Trophoblast cell (in vitro differentiated cells and primary cell): ENCODE data around the gene ELP2.

Experiments
- DNase-seq, 2 donors: peaks; one replicate each; pipeline ENCODE4 v3.0.0-alpha.2; 2016
- H2AFZ ChIP-seq: 2 replicates; pipeline ENCODE4 v1.6.1; 2013; ENCODE audit warnings: low read length, moderate library complexity, mild to moderate bottlenecking; ENCODE audit not compliant: insufficient read depth, poor library complexity
- H2AK5ac ChIP-seq: 2 replicates; pipeline ENCODE4 v1.6.1; 2013; ENCODE audit warnings: mild to moderate bottlenecking, low read length
- H2BK120ac ChIP-seq: 2 replicates; pipeline ENCODE4 v1.6.1; 2013; ENCODE audit warnings: low read length, mild to moderate bottlenecking, moderate library complexity; ENCODE audit not compliant: insufficient read depth, poor library complexity
- H2BK12ac ChIP-seq: 2 replicates; pipeline ENCODE4 v1.6.1; 2013; ENCODE audit warnings: mild to moderate bottlenecking, low read length, moderate library complexity
- H2BK5ac ChIP-seq: 2 replicates; pipeline ENCODE4 v1.6.1; 2013; ENCODE audit warnings: low read length, low read depth, moderate library complexity, mild to moderate bottlenecking; ENCODE audit not compliant: poor library complexity
- H3K14ac ChIP-seq: 2 replicates; pipeline ENCODE4 v1.6.1; 2013; ENCODE audit warnings: mild to moderate bottlenecking, low read length
- H3K18ac ChIP-seq: 2 replicates; pipeline ENCODE4 v1.6.1; 2013; ENCODE audit warnings: mild to moderate bottlenecking, low read length
- H3K23ac ChIP-seq: 2 replicates; pipeline ENCODE4 v1.6.1; 2013; ENCODE audit warnings: low read length
- H3K27ac ChIP-seq: 2 replicates; pipeline ENCODE4 v1.5.1; 2013; ENCODE audit warnings: low read depth, mild to moderate bottlenecking, inconsistent platforms, low read length, moderate library complexity
- H3K27me3 ChIP-seq: 2 replicates; pipeline ENCODE4 v1.6.1; 2013; ENCODE audit warnings: inconsistent platforms, mild to moderate bottlenecking, low read length, moderate library complexity; ENCODE audit not compliant: insufficient read depth
- H3K36me3 ChIP-seq, 2 experiments: 1 replicate in 1 of 2; 2 replicates in 1 of 2; pipeline ENCODE4 v1.6.1; 2013; ENCODE audit warnings: low read length in 2 of 2, mild to moderate bottlenecking in 2 of 2, moderate library complexity in 1 of 2; ENCODE audit not compliant: insufficient read depth in 2 of 2, control insufficient read depth in 1 of 2
- H3K4ac ChIP-seq: 2 replicates; pipeline ENCODE4 v1.6.1; 2013; ENCODE audit warnings: low read depth, mild to moderate bottlenecking, low read length, moderate library complexity
- H3K4me1 ChIP-seq, 2 experiments: 1 replicate in 1 of 2; 2 replicates in 1 of 2; pipeline ENCODE4 v1.6.1; 2013; ENCODE audit warnings: low read length in 2 of 2, mild to moderate bottlenecking in 2 of 2, moderate library complexity in 1 of 2; ENCODE audit not compliant: insufficient read depth in 2 of 2, control insufficient read depth in 1 of 2
- H3K4me2 ChIP-seq: 2 replicates; pipeline ENCODE4 v1.6.1; 2013; ENCODE audit warnings: inconsistent platforms, mild to moderate bottlenecking, low read length, moderate library complexity
- H3K4me3 ChIP-seq: 2 replicates; pipeline ENCODE4 v1.5.1; 2013; ENCODE audit warnings: mild to moderate bottlenecking, low read depth, low read length, inconsistent platforms
- H3K79me1 ChIP-seq: one replicate; pipeline ENCODE4 v1.6.1; 2013; ENCODE audit warnings: low read length
- H3K79me2 ChIP-seq: 2 replicates; pipeline ENCODE4 v1.6.1; 2013; ENCODE audit warnings: low read length, mild to moderate bottlenecking; ENCODE audit not compliant: control insufficient read depth, insufficient read depth, poor library complexity
- H3K9ac ChIP-seq: 2 replicates; pipeline ENCODE4 v1.6.1; 2013; ENCODE audit warnings: mild to moderate bottlenecking, low read length
- H3K9me3 ChIP-seq: 2 replicates; pipeline ENCODE4 v1.6.1; 2013; ENCODE audit warnings: low read depth, mild to moderate bottlenecking, control low read depth, inconsistent platforms, low read length; ENCODE audit not compliant: insufficient read depth
- H4K12ac ChIP-seq: 2 replicates; pipeline ENCODE4 v1.6.1; 2013; ENCODE audit warnings: low read depth, mild to moderate bottlenecking, low read length, moderate library complexity
- H4K8ac ChIP-seq: 2 replicates; pipeline ENCODE4 v1.6.1; 2013; ENCODE audit warnings: low read depth, mild to moderate bottlenecking, low read length, moderate library complexity
- H4K91ac ChIP-seq: one replicate; pipeline ENCODE4 v1.6.1; 2013; ENCODE audit warnings: low read depth, mild to moderate bottlenecking, low read length, moderate library complexity
- WGBS: extraction: QIAGEN DNeasy Blood & Tissue Kit; methylation state at CpG from one replicate; pipeline ENCODE4 v1.1.7; 2013; ENCODE audit warnings: missing lambda C conversion rate; ENCODE audit not compliant: insufficient read length, insufficient coverage; ENCODE audit errors: extremely low coverage; 5-methylcytosine and 5-hydroxymethylcytosine counted together

The ELP2 gene

DNA sequence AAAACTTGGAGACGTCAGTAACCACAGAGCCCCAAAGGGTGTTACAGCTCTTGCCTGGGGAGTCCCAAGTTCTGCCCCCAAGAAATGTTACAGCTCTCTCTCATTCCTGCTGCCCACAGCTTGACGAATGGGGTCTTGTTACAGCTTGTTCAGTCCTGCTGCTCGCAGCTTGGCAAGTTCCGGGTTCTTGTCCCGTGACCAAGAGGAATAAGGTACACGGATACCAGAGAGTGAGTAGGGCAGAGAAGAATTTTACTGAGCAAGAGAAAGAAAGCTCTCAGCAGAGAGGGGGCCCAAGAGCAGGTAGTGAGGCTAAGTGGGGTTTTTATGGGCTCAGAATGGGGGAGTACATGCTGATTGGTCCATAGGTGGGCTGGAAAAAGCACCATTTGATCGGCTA is 27.8 kb upstream of the ELP2 start:
- H3K9me3 ChIP-seq, result peaks cover 7% of the 10 kb centered on the region
- H3K79me2 ChIP-seq, result no peaks in the 10 kb centered on the region
- no peak overlapping the region for H2BK12ac ChIP-seq
- no peak overlapping the region for H3K23ac ChIP-seq
- H3K14ac ChIP-seq, result no peak overlapping the region
- H3K36me3 ChIP-seq, result no peaks in the 10 kb centered on the region
- H2AFZ ChIP-seq, result no peak overlapping the region
- H2BK120ac ChIP-seq, result no peak overlapping the region
- no peaks in the 10 kb centered on the region for H3K27me3 ChIP-seq
- no CpG with 5 or more reads among the region's 7 CpGs for WGBS
- no peak overlapping the region for H2BK5ac ChIP-seq
- no peak overlapping the region for H3K18ac ChIP-seq
- H2AK5ac ChIP-seq, result no peak overlapping the region
- peaks cover 0 to 3% of the 10 kb centered on the region in 2 experiments for H3K4me1 ChIP-seq
- no peak overlapping the region for H4K12ac ChIP-seq
- H4K8ac ChIP-seq, result no peak overlapping the region
- no peaks in the 10 kb centered on the region for H3K79me1 ChIP-seq
- no peak overlapping the region for H3K4me3 ChIP-seq
- DNase-seq, result no peak
- H4K91ac ChIP-seq, result no peak overlapping the region
- H3K27ac ChIP-seq, result no peak overlapping the region
- H3K4me2 ChIP-seq, result no peak overlapping the region
- no peak overlapping the region for H3K9ac ChIP-seq
- no peak overlapping the region for H3K4ac ChIP-seq

DNA sequence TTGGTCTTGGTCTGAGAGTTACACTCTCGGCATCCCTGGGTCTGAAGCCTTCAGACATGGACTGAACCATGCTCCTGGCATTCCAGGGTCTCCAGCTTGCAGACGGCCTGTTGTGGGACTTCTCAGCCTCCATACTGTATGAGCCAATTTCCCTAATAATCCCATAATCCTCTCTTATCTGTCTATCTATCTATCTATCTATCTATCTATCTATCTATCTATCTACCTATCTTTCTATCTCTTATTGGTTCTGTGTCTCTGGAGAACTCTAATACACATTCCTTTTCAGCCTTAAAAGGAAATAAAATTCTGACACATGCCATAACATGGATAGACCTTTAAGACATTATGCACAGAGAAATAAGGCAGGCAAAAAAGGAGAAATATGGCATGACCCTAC is 24.9 kb upstream of the ELP2 start:
- Histone ChIP-seq H4K91ac (no peak overlapping the region), H3K27ac (no peak overlapping the region), H3K27me3 (no peaks in the 10 kb centered on the region), H2BK5ac (no peak overlapping the region), H4K12ac (no peak overlapping the region), H4K8ac (no peak overlapping the region), H2AK5ac (no peak overlapping the region), H2AFZ (no peak overlapping the region), H3K79me1 (no peaks in the 10 kb centered on the region), H3K9me3 (peaks cover 7% of the 10 kb centered on the region), H2BK12ac (no peak overlapping the region), H3K4ac (no peak overlapping the region), H3K18ac (no peak overlapping the region), H3K36me3 (peaks cover 0 to 2% of the 10 kb centered on the region in 2 experiments), H3K9ac (no peak overlapping the region), H3K14ac (no peak overlapping the region), H3K4me3 (no peak overlapping the region), H3K4me2 (no peak overlapping the region), H3K23ac (no peak overlapping the region), H2BK120ac (no peak overlapping the region), H3K4me1 (peaks cover 2 to 4% of the 10 kb centered on the region in 2 experiments), H3K79me2 (no peaks in the 10 kb centered on the region)
- no CpG with 5 or more reads among the region's 2 CpGs for WGBS
- no peak for DNase-seq

DNA sequence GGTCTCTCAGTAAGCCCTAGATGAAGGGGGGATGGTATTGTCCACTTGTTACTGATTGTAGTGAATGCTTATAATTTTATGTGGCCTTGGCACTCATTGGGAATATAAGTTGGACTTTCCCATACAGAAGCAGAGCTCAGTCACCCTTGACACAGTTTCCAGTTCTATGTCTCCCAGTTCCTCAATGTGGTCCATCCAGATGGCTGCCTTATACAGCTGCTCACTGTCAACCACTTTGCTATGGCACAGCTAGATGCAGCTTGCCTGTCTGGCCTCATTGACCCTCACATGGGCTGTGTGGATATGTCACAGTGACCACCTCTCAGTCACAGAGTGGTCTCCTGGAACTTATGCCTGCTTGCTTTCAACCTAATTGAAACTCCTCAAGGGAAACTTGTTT is 22.2 kb upstream of the ELP2 start:
- H3K4me2 ChIP-seq, result no peak overlapping the region
- H3K14ac ChIP-seq, result no peak overlapping the region
- H4K91ac ChIP-seq, result no peak overlapping the region
- H3K79me1 ChIP-seq, result no peaks in the 10 kb centered on the region
- no peaks in the 10 kb centered on the region for H3K79me2 ChIP-seq
- H2BK5ac ChIP-seq, result no peak overlapping the region
- H4K12ac ChIP-seq, result no peak overlapping the region
- DNase-seq, result no peak
- H2BK12ac ChIP-seq, result no peak overlapping the region
- H4K8ac ChIP-seq, result no peak overlapping the region
- H3K27ac ChIP-seq, result no peak overlapping the region
- H2AK5ac ChIP-seq, result no peak overlapping the region
- H3K18ac ChIP-seq, result no peak overlapping the region
- H3K23ac ChIP-seq, result no peak overlapping the region
- no peak overlapping the region for H3K4ac ChIP-seq
- H3K4me1 ChIP-seq, result peaks cover 0 to 4% of the 10 kb centered on the region in 2 experiments
- H2BK120ac ChIP-seq, result no peak overlapping the region
- H2AFZ ChIP-seq, result no peak overlapping the region
- H3K9me3 ChIP-seq, result no peaks in the 10 kb centered on the region
- H3K36me3 ChIP-seq, result peaks cover 5 to 7% of the 10 kb centered on the region in 2 experiments
- H3K27me3 ChIP-seq, result no peaks in the 10 kb centered on the region
- no peak overlapping the region for H3K4me3 ChIP-seq
- no peak overlapping the region for H3K9ac ChIP-seq

- no peaks in the 10 kb centered on the region for H3K79me2 ChIP-seq
- H3K4me3 ChIP-seq, result no peak overlapping the region
- H3K14ac ChIP-seq, result no peak overlapping the region
- WGBS, result no CpG with 5 or more reads among the region's 2 CpGs
- H4K8ac ChIP-seq, result no peak overlapping the region
- H3K27ac ChIP-seq, result no peak overlapping the region
- no peak overlapping the region for H2BK120ac ChIP-seq
- peaks cover 0 to 4% of the 10 kb centered on the region in 2 experiments for H3K4me1 ChIP-seq
- H4K91ac ChIP-seq, result no peak overlapping the region
- DNase-seq, result no peak
- H3K4ac ChIP-seq, result no peak overlapping the region
- H3K9me3 ChIP-seq, result no peaks in the 10 kb centered on the region
- no peak overlapping the region for H2AK5ac ChIP-seq
- no peak overlapping the region for H3K18ac ChIP-seq
- H3K9ac ChIP-seq, result no peak overlapping the region
- H2BK12ac ChIP-seq, result no peak overlapping the region
- no peak overlapping the region for H3K4me2 ChIP-seq
- peaks cover 7 to 9% of the 10 kb centered on the region in 2 experiments for H3K36me3 ChIP-seq
- H3K23ac ChIP-seq, result no peak overlapping the region
- H3K79me1 ChIP-seq, result no peaks in the 10 kb centered on the region
- no peak overlapping the region for H4K12ac ChIP-seq
- H3K27me3 ChIP-seq, result no peaks in the 10 kb centered on the region
- no peak overlapping the region for H2BK5ac ChIP-seq
- no peak overlapping the region for H2AFZ ChIP-seq
These were observed 21.5 kb upstream of the ELP2 start for GRCh38 chr18:36108196-36108595.
